ENCODE data around the gene ELL. TPM values are rescaled to one million over a fixed set of nuclear protein-coding genes. Genes with fewer than 3 reads are reported as not detected.

ELL gene
- total and polyA plus RNA-seq, 7 donors: 6.2 to 20.2 (median 11.5) TPM

GRCh38 chr19:18446811-18447359 lies 75.0 kb downstream of the ELL start:
- WGBS, 2 donors: 83 to 87% methylated on average over 12 of the region's 12 CpGs
- Histone ChIP-seq H3K27ac (no peak overlapping the region), H3K4me3 (no peak overlapping the region), H3K27me3 (no peaks in the 10 kb centered on the region), H3K4me1 (peaks cover 0 to 12% (median 10%) of the 10 kb centered on the region in 4 donors), H3K36me3 (peaks cover 25 to 85% (median 66%) of the 10 kb centered on the region in 4 donors), H3K9me3 (no peaks in the 10 kb centered on the region)
- no peak for DNase-seq
- intact Hi-C loops (cut with DNase I): no loop called here
- TF ChIP-seq POLR2A (IDR thresholded peaks at IDR 0.05): no peak
- no peak for TF ChIP-seq CTCF (IDR thresholded peaks at IDR 0.05)
- no peak for TF ChIP-seq EP300 (IDR thresholded peaks at IDR 0.05)
- TF ChIP-seq POLR2AphosphoS5 (IDR thresholded peaks at IDR 0.05): no peak

GRCh38 chr19:18446145-18446810 lies 75.6 kb downstream of the ELL start:
- no peak overlapping the region for H3K4me3 ChIP-seq
- peaks cover 25 to 80% (median 63%) of the 10 kb centered on the region in 4 donors for H3K36me3 ChIP-seq
- TF ChIP-seq POLR2A (IDR thresholded peaks at IDR 0.05): no peak
- no peak for DNase-seq
- no peaks in the 10 kb centered on the region for H3K9me3 ChIP-seq
- H3K27me3 ChIP-seq: no peaks in the 10 kb centered on the region
- H3K4me1 ChIP-seq: peaks cover 0 to 8% (median 6%) of the 10 kb centered on the region in 4 donors
- intact Hi-C loops (cut with DNase I): no loop called here
- H3K27ac ChIP-seq: no peak overlapping the region
- 90 to 91% methylated on average over 34 of the region's 34 CpGs for WGBS, 2 donors

DNA sequence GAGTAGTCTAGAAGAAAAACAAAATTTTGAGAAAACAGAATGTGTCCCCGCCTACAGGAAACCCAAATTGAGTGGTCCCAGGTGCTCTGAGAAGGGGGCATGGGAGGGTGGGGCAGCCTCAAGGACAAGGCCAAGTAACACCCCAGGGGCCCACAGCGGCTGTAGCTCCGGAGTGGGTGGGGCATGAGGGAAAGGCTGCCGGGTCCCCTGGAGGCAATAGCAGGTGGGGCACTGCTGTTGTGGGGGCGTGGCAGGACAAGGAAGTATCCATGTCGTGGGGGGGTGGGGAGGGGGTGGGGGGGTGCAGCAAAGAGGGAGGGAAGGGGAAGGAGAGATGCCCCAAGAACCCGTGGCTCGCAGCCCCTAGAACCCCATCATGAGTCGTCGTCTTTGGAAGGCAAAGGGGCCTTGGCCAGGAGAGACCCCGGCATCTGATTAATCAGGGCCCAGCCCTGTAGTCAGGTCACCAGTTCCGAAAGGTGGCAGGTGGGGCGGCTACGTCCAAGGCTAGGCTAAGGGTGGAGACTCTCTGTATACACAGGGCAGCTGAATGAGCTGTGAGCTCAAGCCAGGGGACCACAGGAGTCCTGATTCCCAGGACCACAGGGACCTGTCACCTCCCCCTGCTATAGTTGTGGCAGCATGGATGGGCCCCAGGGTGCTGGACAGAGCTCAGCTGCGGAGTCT lies 76.5 kb downstream of the ELL start:
- H3K4me3 ChIP-seq: no peak overlapping the region
- TF ChIP-seq POLR2AphosphoS5 (IDR thresholded peaks at IDR 0.05) (no peak), EP300 (IDR thresholded peaks at IDR 0.05) (no peak), CTCF (IDR thresholded peaks at IDR 0.05) (no peak), POLR2A (IDR thresholded peaks at IDR 0.05) (no peak)
- no peaks in the 10 kb centered on the region for H3K27me3 ChIP-seq
- H3K4me1 ChIP-seq: no peaks in the 10 kb centered on the region
- WGBS, 2 donors: 31 to 74% methylated on average over 15 of the region's 15 CpGs
- DNase-seq: no peak
- H3K9me3 ChIP-seq: no peaks in the 10 kb centered on the region
- H3K36me3 ChIP-seq: peaks cover 22 to 75% (median 58%) of the 10 kb centered on the region in 4 donors
- intact Hi-C loops (cut with DNase I): no loop called here
- no peak overlapping the region for H3K27ac ChIP-seq

DNA sequence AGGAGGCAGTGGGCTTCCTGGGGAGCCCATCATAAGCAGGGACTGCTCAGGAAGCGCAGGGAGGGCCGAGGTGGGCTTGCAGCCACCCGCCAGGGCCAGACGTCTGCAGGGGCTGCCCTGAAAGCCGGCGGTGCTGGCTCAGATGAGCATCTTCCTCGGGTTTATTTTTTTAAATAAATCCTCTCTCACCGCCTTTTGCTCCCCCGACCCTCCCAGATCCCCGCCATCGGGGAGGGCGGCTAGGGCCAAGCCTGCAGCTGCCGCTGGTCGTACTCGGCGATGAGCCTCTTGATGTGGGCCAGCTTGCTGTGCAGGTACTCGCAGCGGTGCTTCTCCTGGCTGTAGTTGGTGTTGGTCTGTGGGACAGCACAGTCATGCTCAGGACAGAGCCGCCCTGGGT lies 77.4 kb downstream of the ELL start:
- TF ChIP-seq EP300 (IDR thresholded peaks at IDR 0.05) (no peak), POLR2A (IDR thresholded peaks at IDR 0.05) (no peak), CTCF (IDR thresholded peaks at IDR 0.05) (no peak), POLR2AphosphoS5 (IDR thresholded peaks at IDR 0.05) (no peak)
- intact Hi-C loops (cut with DNase I): no loop called here

DNA sequence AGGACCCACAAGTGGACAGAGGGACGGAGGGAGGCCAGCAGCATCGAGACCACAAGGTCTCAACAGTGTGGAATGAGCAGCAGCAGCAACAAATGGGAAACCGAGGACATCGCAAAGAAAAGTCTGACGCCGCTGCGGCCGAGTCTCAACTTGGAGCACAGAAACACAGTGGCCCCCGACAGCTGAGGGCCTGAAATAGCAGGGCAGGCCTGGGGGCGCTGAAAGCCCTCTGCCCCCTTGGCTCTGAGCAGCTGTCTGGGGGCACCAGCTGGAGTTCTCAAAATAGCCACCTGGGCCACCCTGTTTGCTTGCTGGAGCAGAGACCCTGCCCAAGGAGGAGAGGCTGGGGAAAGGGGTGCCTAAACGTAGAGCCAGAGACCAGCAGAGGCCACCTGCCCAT lies 78.0 kb downstream of the ELL start:
- TF ChIP-seq POLR2AphosphoS5 (IDR thresholded peaks at IDR 0.05) (no peak), CTCF (IDR thresholded peaks at IDR 0.05) (no peak), POLR2A (IDR thresholded peaks at IDR 0.05) (no peak), EP300 (IDR thresholded peaks at IDR 0.05) (no peak)
- peaks cover 0 to 8% (median 3%) of the 10 kb centered on the region in 3 donors for H3K27me3 ChIP-seq
- peaks cover 16 to 60% (median 45%) of the 10 kb centered on the region in 4 donors for H3K36me3 ChIP-seq
- no peaks in the 10 kb centered on the region for H3K9me3 ChIP-seq
- no peak overlapping the region for H3K27ac ChIP-seq
- no peak for DNase-seq
- WGBS, 2 donors: 93 to 94% methylated on average over 11 of the region's 11 CpGs
- H3K4me3 ChIP-seq: no peak overlapping the region
- intact Hi-C loops (cut with DNase I): no loop called here
- H3K4me1 ChIP-seq: peaks cover 0 to 5% (median 3%) of the 10 kb centered on the region in 4 donors

More for the DNA sequence above, 77.4 kb downstream of the ELL start:
- 94 to 96% methylated on average over 19 of the region's 19 CpGs for WGBS, 2 donors
- Histone ChIP-seq H3K36me3 (peaks cover 16 to 66% (median 49%) of the 10 kb centered on the region in 4 donors), H3K9me3 (no peaks in the 10 kb centered on the region), H3K4me3 (no peak overlapping the region), H3K4me1 (no peaks in the 10 kb centered on the region), H3K27ac (no peak overlapping the region), H3K27me3 (peaks cover 0 to 2% (median 0%) of the 10 kb centered on the region in 3 donors)
- DNase-seq: no peak

Measured in sigmoid colon (tissue), 7 donors.